Memory B cell (primary cell): ENCODE data around the gene CCAR1.
"Not testable (repeated sequence)": the region's sequence is repeated elsewhere in the genome, so short reads cannot be mapped to it uniquely, and the experiment has no call there.

ENCODE experiments used
- ATAC-seq: fragments of 150-1000 bp; cut with Tn5 transposase; 2 replicates; pipeline ENCODE4 v1.10.0; 2021; ENCODE audit warnings: low read depth, mild to moderate bottlenecking, moderate library complexity
- DNase-seq, 2 donors: peaks; one replicate each; pipeline ENCODE4 v3.0.0; 2022; ENCODE audit warnings: low spot score in 2 of 2
- H3K27ac Mint-ChIP-seq: one replicate; pipeline ENCODE4 v1.8.0; 2022; ENCODE audit warnings: mild to moderate bottlenecking, moderate library complexity, mixed read lengths
- H3K27me3 Mint-ChIP-seq: one replicate; pipeline ENCODE4 v1.8.0; 2022; ENCODE audit warnings: mixed read lengths
- H3K36me3 Mint-ChIP-seq: one replicate; pipeline ENCODE4 v1.8.0; 2022; ENCODE audit warnings: mild to moderate bottlenecking, mixed read lengths
- H3K4me1 Mint-ChIP-seq: one replicate; pipeline ENCODE4 v1.8.0; 2022; ENCODE audit warnings: mixed read lengths
- H3K4me3 Mint-ChIP-seq: one replicate; pipeline ENCODE4 v1.8.0; 2022; ENCODE audit warnings: mild to moderate bottlenecking, moderate library complexity, mixed read lengths
- H3K9me3 Mint-ChIP-seq: one replicate; pipeline ENCODE4 v1.8.0; 2022; ENCODE audit warnings: mixed read lengths

Gene CCAR1

DNA sequence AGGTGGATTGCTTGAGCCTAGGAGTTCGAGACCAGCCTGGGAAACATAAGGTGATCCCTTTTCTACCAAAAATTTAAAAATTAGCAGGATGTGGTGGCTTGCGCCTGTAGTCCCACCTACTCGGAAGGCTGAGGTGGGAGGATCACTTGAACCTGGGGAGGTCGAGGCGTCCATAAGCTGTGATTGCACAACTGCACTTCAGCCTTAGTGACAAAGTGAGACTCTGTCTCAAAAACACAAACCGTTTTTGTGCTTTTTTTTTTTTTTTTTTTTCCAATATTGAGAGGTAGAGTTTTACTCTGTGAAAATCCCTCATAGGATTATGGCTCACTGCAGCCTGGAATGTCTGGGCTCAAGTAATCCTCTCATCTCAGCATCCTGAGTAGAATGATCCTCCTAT is 14.1 kb downstream of the CCAR1 start:
- DNase-seq (no peak), ATAC-seq (no peak)
- Mint-ChIP-seq H3K27ac (no peak overlapping the region), H3K36me3 (peaks cover 16% of the 10 kb centered on the region), H3K4me1 (peaks cover 4% of the 10 kb centered on the region), H3K27me3 (no peaks in the 10 kb centered on the region), H3K4me3 (no peak overlapping the region), H3K9me3 (no peaks in the 10 kb centered on the region)

- not testable (repeated sequence) for H3K9me3 Mint-ChIP-seq, H3K4me3 Mint-ChIP-seq, ATAC-seq
Observed at GRCh38 chr10:68735739-68736138, 14.7 kb downstream of the CCAR1 start.

DNA sequence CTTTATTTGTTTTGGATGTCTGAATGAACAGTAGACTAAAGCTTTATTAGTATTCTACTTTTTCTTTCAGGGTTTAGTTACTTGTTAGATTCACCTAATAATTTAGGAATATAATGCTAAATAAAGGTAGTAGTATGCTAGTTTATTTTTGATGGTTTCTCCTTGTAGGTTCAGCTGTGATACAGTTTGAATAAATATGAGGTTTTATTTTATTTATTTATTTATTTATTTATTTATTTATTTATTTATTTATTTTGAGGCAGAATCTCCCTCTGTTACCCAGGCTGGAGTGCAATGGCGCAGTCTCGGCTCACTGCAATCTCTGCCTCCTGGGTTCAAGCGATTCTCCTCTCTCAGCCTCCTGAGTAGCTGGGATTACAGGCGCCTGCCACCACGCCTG is 19.6 kb downstream of the CCAR1 start:
- H3K36me3 Mint-ChIP-seq, result peaks cover 15% of the 10 kb centered on the region
- not testable (repeated sequence) for H3K4me3 Mint-ChIP-seq, H3K4me1 Mint-ChIP-seq, H3K27me3 Mint-ChIP-seq, H3K27ac Mint-ChIP-seq, H3K9me3 Mint-ChIP-seq, ATAC-seq, DNase-seq

More at GRCh38 chr10:68735739-68736138, 14.7 kb downstream of the CCAR1 start:
- not testable (repeated sequence) for H3K4me1 Mint-ChIP-seq, H3K27ac Mint-ChIP-seq, DNase-seq, H3K27me3 Mint-ChIP-seq
- peaks cover 16% of the 10 kb centered on the region for H3K36me3 Mint-ChIP-seq

DNA sequence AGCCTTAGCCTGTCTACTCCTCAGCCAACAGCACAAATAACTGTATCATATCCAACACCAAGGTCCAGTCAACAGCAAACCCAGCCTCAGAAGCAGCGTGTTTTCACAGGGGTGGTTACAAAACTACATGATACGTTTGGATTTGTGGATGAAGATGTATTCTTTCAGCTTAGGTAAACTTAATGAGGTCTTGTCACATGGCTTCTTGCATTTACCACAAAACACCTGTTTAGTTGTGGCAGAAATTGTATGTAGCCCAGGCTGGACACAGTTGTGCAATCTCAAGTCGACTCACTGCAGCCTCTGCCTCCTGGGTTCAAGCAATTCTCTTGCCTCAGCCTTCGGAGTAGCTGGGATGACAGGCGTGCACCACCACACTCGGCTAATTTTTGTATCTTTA is 21.4 kb downstream of the CCAR1 start:
- no peaks in the 10 kb centered on the region for H3K27me3 Mint-ChIP-seq
- ATAC-seq (no peak), DNase-seq (no peak)
- H3K36me3 Mint-ChIP-seq, result peaks cover 9% of the 10 kb centered on the region
- H3K27ac Mint-ChIP-seq, result no peak overlapping the region
- H3K9me3 Mint-ChIP-seq, result no peaks in the 10 kb centered on the region
- no peaks in the 10 kb centered on the region for H3K4me1 Mint-ChIP-seq
- H3K4me3 Mint-ChIP-seq, result no peak overlapping the region

DNA sequence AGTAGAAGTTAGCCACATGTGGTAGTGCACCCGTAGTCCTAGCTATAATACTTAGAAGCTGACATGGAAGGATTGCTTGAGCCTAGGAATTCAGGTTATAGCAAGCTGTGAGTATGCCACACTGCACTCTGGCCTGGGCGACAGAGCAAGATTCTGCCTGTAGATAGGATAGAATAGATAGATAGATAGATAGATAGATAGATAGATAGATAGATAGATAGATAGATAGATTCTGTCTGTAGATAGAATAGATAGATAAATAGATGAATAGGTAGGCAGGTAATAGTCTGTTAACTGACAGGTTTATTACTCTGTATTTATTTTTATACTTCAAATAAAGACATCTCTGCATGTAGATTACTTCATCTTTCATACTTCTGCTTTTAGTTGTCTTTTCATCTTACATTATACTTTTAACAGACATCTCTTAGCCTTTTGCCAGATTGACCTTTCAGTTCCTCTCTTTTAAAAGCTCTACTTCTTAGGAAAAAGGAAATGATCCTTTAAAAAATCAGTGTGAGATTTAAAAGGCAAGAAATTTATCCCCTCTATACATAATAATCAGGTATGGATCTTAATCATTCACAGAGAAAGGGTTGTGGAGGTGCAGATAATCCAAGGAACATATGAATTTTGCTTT is 31.8 kb downstream of the CCAR1 start:
- no peak for DNase-seq
- Mint-ChIP-seq H3K27me3 (no peaks in the 10 kb centered on the region), H3K4me1 (no peaks in the 10 kb centered on the region), H3K27ac (no peak overlapping the region), H3K4me3 (no peak overlapping the region), H3K9me3 (no peaks in the 10 kb centered on the region), H3K36me3 (peaks cover 17% of the 10 kb centered on the region)
- no peak for ATAC-seq

DNA sequence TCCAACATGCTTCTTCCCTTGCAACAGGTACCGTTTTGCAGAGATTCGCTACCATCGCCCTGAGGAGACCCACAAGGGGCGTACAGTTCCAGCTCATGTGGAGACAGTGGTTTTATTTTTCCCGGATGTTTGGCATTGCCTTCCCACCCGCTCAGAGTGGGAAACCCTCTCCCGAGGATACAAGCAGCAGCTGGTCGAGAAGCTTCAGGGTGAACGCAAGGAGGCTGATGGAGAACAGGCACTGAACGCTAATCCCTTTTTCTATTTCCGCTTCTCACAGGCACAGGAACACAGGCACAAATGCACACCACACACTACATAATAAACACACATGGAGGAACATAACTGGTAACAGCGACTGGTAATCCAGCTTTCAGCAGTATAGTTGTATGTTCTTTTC is 35.2 kb downstream of the CCAR1 start:
- peaks cover 19% of the 10 kb centered on the region for H3K36me3 Mint-ChIP-seq

GRCh38 chr10:68756766-68757165 is 35.7 kb downstream of the CCAR1 start:
- no peak overlapping the region for H3K4me3 Mint-ChIP-seq
- no peak for ATAC-seq
- no peaks in the 10 kb centered on the region for H3K9me3 Mint-ChIP-seq
- no peaks in the 10 kb centered on the region for H3K27me3 Mint-ChIP-seq
- no peak for DNase-seq
- no peak overlapping the region for H3K27ac Mint-ChIP-seq
- H3K4me1 Mint-ChIP-seq, result no peaks in the 10 kb centered on the region
- H3K36me3 Mint-ChIP-seq, result peaks cover 18% of the 10 kb centered on the region

More for the DNA sequence above, 35.2 kb downstream of the CCAR1 start:
- ATAC-seq, result no peak
- Mint-ChIP-seq H3K9me3 (no peaks in the 10 kb centered on the region), H3K27ac (no peak overlapping the region), H3K4me3 (no peak overlapping the region), H3K4me1 (no peaks in the 10 kb centered on the region), H3K27me3 (no peaks in the 10 kb centered on the region)
- no peak for DNase-seq

GRCh38 chr10:68759223-68759863 is 38.3 kb downstream of the CCAR1 start:
- H3K4me3 Mint-ChIP-seq, result no peak overlapping the region
- no peak overlapping the region for H3K27ac Mint-ChIP-seq
- H3K36me3 Mint-ChIP-seq, result peaks cover 23% of the 10 kb centered on the region
- no peaks in the 10 kb centered on the region for H3K9me3 Mint-ChIP-seq
- no peaks in the 10 kb centered on the region for H3K27me3 Mint-ChIP-seq
- ATAC-seq, result no peak
- DNase-seq, result no peak
- H3K4me1 Mint-ChIP-seq, result no peaks in the 10 kb centered on the region

GRCh38 chr10:68759967-68760366 is 38.9 kb downstream of the CCAR1 start:
- H3K4me1 Mint-ChIP-seq, result no peaks in the 10 kb centered on the region
- no peak overlapping the region for H3K27ac Mint-ChIP-seq
- no peaks in the 10 kb centered on the region for H3K27me3 Mint-ChIP-seq
- DNase-seq (no peak), ATAC-seq (no peak)
- H3K4me3 Mint-ChIP-seq, result no peak overlapping the region
- H3K36me3 Mint-ChIP-seq, result peaks cover 27% of the 10 kb centered on the region
- no peaks in the 10 kb centered on the region for H3K9me3 Mint-ChIP-seq

GRCh38 chr10:68767407-68767806 is 46.4 kb downstream of the CCAR1 start:
- H3K9me3 Mint-ChIP-seq, H3K27ac Mint-ChIP-seq, H3K4me3 Mint-ChIP-seq, ATAC-seq, H3K27me3 Mint-ChIP-seq, DNase-seq, H3K4me1 Mint-ChIP-seq: not testable (repeated sequence)
- H3K36me3 Mint-ChIP-seq, result peaks cover 34% of the 10 kb centered on the region

DNA sequence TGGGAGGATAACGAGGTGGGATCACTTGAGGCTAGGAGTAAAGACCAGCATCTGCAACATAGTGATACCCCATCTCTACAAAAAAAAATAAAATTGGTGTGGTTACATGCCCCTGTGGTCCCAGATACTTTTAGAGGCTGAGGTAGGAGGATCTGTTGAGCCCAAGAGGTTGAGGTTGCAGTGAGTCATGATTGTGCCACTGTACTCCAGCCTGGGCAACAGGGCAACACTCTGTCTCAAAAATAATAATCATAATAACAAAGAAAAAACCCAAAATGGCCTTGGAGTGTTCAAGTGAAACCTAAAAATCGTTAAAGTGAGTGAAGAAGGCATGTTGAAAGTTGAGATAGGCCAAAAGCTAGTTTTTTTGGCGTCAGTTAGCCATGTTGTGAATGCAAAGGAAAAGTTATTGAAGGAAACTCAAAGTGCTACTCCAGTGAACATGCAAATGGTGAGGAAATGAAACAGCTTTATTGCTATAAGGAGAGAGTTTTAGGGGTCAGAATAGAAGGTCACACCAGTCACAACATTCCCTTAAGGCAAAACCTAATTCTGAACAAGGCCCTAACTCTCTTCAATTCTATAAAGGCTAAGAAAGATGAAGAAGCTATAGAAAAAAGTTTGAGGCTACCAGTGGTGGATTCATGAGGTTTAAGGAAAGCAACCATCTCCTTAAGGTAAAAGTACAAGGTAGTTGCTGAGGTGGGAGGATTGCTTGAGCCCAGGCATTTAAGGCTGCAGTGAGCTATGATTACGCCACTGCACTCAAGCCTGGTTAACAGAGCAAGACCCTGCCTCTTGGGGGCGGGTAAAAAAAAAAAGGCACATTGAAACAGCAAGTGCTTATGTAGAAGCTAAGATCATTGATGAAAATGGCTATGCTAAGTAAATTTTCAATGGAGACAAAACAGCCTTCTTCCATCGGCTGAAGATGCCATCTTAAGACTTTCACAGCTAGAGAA is 60.9 kb downstream of the CCAR1 start:
- H3K36me3 Mint-ChIP-seq, result peaks cover 23% of the 10 kb centered on the region
- peak; percentile 45 for ATAC-seq
- H3K9me3 Mint-ChIP-seq, result no peaks in the 10 kb centered on the region
- H3K27me3 Mint-ChIP-seq, result no peaks in the 10 kb centered on the region
- H3K4me3 Mint-ChIP-seq, result peak overlapping the region; percentile 16
- peaks cover 13% of the 10 kb centered on the region for H3K4me1 Mint-ChIP-seq
- DNase-seq, result no peak
- peak overlapping the region; percentile 86 for H3K27ac Mint-ChIP-seq

- no peaks in the 10 kb centered on the region for H3K9me3 Mint-ChIP-seq
Observed at GRCh38 chr10:68784476-68784875, 63.4 kb downstream of the CCAR1 start.

DNA sequence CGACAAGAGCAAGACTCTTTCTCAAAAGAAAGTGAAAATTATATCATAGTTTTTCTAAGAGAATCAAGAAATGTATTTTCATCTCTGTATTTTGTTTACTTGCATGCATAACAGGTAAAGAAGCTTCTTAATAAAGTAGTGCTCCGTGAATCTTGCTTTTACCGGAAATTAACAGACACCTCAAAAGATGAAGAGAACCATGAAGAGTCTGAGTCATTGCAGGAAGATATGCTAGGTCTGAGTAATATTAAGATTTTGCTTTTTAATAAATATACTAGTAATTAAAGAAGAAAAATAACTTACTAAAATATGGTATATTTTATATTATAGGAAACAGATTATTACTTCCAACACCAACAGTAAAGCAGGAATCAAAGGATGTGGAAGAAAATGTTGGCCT is 66.8 kb downstream of the CCAR1 start:
- ATAC-seq (no peak), DNase-seq (no peak)
- no peaks in the 10 kb centered on the region for H3K27me3 Mint-ChIP-seq
- peaks cover 18% of the 10 kb centered on the region for H3K36me3 Mint-ChIP-seq
- H3K4me1 Mint-ChIP-seq, result no peaks in the 10 kb centered on the region
- no peak overlapping the region for H3K4me3 Mint-ChIP-seq
- no peak overlapping the region for H3K27ac Mint-ChIP-seq
- no peaks in the 10 kb centered on the region for H3K9me3 Mint-ChIP-seq

More at GRCh38 chr10:68784476-68784875, 63.4 kb downstream of the CCAR1 start:
- DNase-seq, result no peak
- no peak for ATAC-seq
- Mint-ChIP-seq H3K27me3 (no peaks in the 10 kb centered on the region), H3K36me3 (peaks cover 19% of the 10 kb centered on the region), H3K4me3 (no peak overlapping the region), H3K4me1 (peaks cover 13% of the 10 kb centered on the region), H3K27ac (no peak overlapping the region)

DNA sequence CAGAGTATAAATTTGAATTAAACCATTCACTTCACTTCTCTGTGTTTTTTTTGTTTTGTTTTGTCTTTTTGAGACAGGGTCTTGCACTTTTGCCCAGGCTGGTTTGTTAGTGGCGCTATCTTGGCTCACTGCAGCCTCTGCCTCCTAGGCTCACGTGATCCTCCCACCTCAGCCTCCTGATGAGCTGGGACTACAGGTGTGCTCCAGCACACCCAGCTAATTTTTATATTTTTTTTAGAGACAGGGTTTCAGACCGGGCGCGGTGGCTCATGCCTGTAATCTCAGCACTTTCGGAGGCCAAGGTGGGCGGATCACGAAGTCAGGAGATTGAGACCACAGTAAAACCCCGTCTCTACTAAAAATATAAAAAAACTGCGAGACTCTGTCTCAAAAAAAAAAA is 69.4 kb downstream of the CCAR1 start:
- ATAC-seq, result no peak
- Mint-ChIP-seq H3K4me1 (no peaks in the 10 kb centered on the region), H3K36me3 (peaks cover 19% of the 10 kb centered on the region)

More for the DNA sequence above, 69.4 kb downstream of the CCAR1 start:
- no peak overlapping the region for H3K27ac Mint-ChIP-seq
- H3K9me3 Mint-ChIP-seq, result no peaks in the 10 kb centered on the region
- H3K27me3 Mint-ChIP-seq, result no peaks in the 10 kb centered on the region
- H3K4me3 Mint-ChIP-seq, result no peak overlapping the region
- no peak for DNase-seq
